GM12865 (cell line): ENCODE data around the gene ELN.

Experiments
- DNase-seq: peaks from one replicate; pipeline ENCODE4 v3.0.0; 2010; ENCODE audit warnings: low read depth
- H3K4me3 ChIP-seq: 2 replicates; pipeline ENCODE4 v1.5.1; 2011; ENCODE audit warnings: mild to moderate bottlenecking, low read depth, low read length, control low read depth
- CTCF ChIP-seq: IDR thresholded peaks from 2 replicates; pipeline ENCODE4 v1.5.1; 2011; ENCODE audit warnings: low read length, control low read depth, low read depth, inconsistent platforms; ENCODE audit not compliant: insufficient read depth; ENCODE audit errors: missing control alignments

ELN gene

GRCh38 chr7:74099031-74099430 is 71.1 kb downstream of the ELN start:
- H3K4me3 ChIP-seq, result no peak overlapping the region
- TF ChIP-seq CTCF, result no peak
- DNase-seq, result no peak

GRCh38 chr7:74101061-74101681 is 73.2 kb downstream of the ELN start:
- TF ChIP-seq CTCF, result no peak
- H3K4me3 ChIP-seq, result no peak overlapping the region
- peak; percentile 84 for DNase-seq

GRCh38 chr7:74103219-74103772 is 75.3 kb downstream of the ELN start:
- no peak for TF ChIP-seq CTCF

GRCh38 chr7:74104702-74105101 is 76.7 kb downstream of the ELN start:
- DNase-seq, result no peak
- H3K4me3 ChIP-seq, result no peak overlapping the region
- TF ChIP-seq CTCF, result no peak

More at GRCh38 chr7:74103219-74103772, 75.3 kb downstream of the ELN start:
- no peak overlapping the region for H3K4me3 ChIP-seq
- no peak for DNase-seq

- TF ChIP-seq CTCF, result no peak
- H3K4me3 ChIP-seq, result no peak overlapping the region
- no peak for DNase-seq
Observed at GRCh38 chr7:74105992-74106391, 78.0 kb downstream of the ELN start.

GRCh38 chr7:74106846-74107245 is 78.9 kb downstream of the ELN start:
- H3K4me3 ChIP-seq, result no peak overlapping the region
- TF ChIP-seq CTCF, result no peak
- DNase-seq, result no peak

GRCh38 chr7:74115326-74115725 is 87.4 kb downstream of the ELN start:
- no peak overlapping the region for H3K4me3 ChIP-seq
- TF ChIP-seq CTCF, result no peak
- no peak for DNase-seq
